ENCODE data around the gene LUC7L3.
"Not testable (repeated sequence)": the region's sequence is repeated elsewhere in the genome, so short reads cannot be mapped to it uniquely, and the experiment has no call there.

LUC7L3 gene

DNA sequence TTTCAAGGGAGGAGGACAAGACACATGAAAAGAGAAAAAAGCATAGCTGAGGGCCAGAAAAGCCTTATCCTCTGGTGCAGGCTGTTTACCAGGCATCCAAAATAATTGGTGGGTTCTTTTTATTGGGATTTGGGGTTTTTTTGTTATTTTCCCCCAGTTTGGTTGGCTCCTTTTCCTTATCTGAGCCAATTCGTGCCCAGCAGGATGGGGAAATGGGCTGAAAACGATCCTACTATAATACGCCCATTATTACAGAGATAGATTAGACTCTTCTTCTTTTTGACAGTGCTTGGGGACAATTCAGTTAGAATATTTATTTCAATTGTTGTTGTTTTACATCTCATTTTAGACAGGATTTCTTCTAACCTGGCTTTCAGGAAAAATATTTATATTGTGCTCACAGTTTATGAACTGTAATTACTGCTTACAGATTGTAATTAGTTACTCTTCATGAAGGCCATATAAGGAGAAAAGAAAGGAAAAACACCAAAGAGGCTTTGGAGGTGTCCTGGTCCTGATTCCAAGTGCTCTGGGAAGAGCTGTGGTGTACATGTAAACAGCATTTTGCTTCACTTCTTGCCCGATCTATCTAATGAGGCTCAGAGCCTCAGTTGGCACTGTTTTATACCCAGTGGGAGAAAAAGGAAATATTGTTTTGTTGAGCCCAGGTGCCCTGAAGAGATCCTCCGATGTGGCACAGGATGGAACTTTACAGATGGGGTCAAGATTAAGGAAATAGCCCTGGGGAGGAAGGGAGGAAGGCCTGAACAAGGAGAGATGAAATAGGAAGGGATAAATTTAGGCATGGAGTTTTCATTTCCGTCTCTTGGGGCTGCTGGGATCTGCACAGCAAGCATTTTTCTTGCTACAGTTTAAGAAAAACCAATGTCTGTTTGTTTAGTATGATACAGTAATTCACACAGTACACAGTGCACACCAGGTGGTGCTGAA, 11.1 kb upstream of the LUC7L3 start:
- no peak for DNase-seq (ENCODE audit: low read depth)

DNA sequence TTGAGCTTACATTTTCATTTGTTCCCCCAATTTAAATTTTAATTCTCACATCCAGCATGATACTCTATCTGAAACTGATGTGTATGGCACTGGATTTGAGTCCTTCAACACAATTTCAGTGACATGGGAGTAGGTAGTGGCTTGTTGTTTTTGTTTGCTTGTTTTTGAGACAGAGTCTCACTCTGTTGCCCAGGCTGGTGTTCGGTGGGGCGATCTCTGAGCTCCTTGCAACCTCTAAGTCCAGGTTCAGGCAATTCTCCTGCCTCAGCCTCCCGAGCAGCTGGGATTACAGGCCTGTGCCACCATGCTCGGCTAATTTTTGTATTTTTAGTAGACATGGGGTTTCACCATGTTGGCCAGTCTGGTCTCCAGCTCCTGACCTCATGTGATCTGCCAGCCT, 10.3 kb upstream of the LUC7L3 start:
- DNase-seq (ENCODE audit: low read depth), result not testable (repeated sequence)

- DNase-seq (ENCODE audit: low read depth), result no peak
Measured at GRCh38 chr17:50710025-50710424, 9.4 kb upstream of the LUC7L3 start.

GRCh38 chr17:50710650-50711049, 8.8 kb upstream of the LUC7L3 start:
- no peak for DNase-seq (ENCODE audit: low read depth)

- no peak for DNase-seq (ENCODE audit: low read depth)
Measured at GRCh38 chr17:50712641-50713040, 6.8 kb upstream of the LUC7L3 start.

GRCh38 chr17:50715471-50715870, 3.9 kb upstream of the LUC7L3 start:
- DNase-seq (ENCODE audit: low read depth), result peak; percentile 92

DNA sequence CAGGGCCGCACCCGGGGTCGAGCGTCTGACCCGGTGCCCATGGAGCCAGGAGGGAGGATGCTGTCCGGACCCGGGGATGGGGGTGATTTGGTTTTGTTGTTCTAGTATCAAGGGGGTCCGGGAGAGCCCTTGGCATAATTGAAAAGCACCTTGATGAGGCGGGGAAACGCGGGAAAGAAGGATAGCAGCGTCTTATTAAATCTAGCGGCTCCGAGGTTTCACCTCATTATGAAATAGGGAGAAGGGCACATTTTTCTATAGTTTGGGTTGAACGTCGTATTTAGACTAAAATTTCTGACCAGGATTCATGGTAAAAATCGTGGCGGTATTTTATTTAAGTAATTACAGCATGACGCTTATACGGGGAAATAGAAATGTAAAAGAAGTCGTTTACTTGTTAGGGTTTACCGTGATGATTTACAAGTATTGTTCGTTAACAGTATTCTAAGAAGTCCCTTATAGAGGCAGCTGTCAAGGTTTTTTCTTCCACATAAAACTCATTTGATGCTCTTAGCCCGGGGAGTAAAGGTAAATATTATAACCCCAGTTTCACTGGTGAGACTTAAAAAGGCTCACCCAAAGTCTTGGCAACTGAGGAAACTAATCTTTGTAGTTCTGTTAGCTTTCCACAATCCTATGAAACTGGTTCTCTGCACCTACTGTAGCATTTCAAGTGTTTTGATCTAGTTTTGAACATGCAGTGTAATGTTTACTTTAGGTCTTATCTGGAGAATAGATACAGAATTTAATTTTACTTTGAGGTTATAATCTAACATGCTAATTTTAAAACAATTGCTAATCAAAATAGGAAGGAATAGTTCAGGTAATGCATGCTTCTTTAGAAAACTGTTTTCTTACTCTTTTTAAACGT, 756 bp downstream of the LUC7L3 start:
- DNase-seq (ENCODE audit: low read depth), result no peak

GRCh38 chr17:50721194-50722010, 2.0 kb downstream of the LUC7L3 start:
- peak; percentile 9 for DNase-seq (ENCODE audit: low read depth)

DNA sequence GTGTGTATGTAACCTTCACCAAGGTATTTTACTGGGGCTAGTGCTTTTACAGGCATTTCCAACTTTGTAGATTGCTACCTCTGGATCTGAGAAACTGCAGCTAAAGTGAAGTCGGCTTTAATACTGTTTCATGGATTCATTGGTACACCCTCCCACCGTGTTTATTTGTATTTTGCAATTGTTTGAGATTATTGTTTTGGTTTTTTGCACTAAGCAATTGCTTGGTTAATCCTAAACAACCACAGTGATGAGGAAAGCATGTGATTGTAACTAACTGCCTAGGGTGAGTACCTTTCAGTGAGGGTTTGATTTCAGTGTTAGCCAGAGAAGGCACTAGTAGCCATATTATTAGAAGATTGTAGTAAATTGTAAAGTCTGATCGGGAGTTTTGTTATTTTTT, 3.3 kb downstream of the LUC7L3 start:
- DNase-seq (ENCODE audit: low read depth), result peak; percentile 35

DNA sequence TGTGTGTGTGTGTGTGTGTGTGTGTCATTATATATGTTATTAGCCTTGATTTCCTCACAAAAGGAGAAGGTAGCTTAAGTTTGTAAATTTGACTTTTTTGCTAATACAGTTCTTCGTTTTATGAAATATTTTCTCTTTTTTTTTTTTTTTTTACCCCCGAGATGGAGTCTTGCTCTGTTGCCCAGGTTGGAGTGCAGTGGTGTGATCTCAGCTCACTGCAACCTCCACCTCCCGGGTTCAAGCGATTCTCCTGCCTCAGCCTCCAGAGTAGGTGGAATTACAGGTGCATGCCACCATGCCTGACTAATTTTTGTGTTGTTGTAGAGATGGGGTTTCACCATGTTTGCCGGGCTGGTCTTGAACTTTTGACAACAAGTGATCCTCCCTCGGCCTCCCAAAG, 5.2 kb downstream of the LUC7L3 start:
- DNase-seq (ENCODE audit: low read depth), result not testable (repeated sequence)

- DNase-seq (ENCODE audit: low read depth), result no peak
Measured at GRCh38 chr17:50725769-50726655, 6.6 kb downstream of the LUC7L3 start.

DNA sequence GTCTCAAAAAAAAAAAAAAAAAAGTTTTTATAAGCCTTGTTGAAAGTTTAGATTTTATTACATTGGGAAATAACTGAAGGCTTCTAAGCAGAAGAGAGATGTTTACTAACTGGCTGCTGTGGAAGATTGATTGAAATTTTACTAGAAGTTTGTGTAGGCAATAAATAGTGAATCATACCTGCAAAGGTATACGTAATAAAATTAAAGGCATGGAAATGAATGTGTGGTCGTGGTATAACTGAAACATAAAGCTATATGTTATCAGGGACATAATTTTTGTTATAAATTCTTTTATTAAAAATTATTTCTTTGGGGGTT, 8.7 kb downstream of the LUC7L3 start:
- DNase-seq (ENCODE audit: low read depth), result no peak

GRCh38 chr17:50728881-50729765, 9.7 kb downstream of the LUC7L3 start:
- no peak for DNase-seq (ENCODE audit: low read depth)

DNA sequence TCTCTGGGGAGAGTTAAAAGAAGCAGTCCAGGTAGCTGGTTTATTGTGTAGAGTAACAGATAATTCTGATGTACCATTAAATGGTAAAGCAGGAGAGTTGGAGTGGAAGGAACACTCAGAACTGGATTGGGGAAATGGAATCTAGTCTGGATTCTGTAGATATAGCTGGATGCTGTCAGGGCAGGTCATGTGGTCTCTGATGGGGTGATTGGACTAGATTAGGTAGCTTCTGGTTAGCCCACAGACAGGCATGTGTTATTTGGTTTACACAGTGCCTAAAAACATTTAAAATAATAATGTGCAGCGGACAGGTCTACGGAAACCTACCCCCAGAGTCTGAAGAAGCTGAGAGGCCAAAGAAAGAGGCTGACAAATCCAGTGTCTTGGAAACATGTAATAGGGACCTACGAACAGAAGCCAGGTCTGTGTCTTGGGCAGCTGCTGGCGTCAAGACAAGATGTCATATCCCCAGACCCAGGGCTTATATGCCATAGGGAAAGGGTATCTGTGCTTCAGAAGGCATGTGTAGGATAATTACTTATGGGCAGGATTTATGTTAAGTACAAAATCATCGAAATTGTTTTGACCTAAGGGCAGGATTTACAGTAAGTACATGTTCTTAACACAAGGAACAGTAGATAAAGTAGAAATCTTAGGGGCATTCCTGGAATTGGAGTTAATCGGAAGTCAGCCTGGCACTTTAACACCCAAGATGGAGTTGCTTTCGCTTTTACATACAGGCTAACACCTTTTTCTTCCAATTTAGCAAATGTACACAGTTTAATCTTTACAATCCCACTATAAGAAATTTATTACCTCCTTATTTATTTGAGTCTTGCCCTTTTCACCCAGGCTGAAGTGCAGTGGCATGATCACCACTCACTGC, 12.4 kb downstream of the LUC7L3 start:
- DNase-seq (ENCODE audit: low read depth), result peak; percentile 35

GRCh38 chr17:50735287-50735686, 15.9 kb downstream of the LUC7L3 start:
- no peak for DNase-seq (ENCODE audit: low read depth)

GRCh38 chr17:50737118-50737698, 17.8 kb downstream of the LUC7L3 start:
- DNase-seq (ENCODE audit: low read depth), result peak; percentile 70

DNA sequence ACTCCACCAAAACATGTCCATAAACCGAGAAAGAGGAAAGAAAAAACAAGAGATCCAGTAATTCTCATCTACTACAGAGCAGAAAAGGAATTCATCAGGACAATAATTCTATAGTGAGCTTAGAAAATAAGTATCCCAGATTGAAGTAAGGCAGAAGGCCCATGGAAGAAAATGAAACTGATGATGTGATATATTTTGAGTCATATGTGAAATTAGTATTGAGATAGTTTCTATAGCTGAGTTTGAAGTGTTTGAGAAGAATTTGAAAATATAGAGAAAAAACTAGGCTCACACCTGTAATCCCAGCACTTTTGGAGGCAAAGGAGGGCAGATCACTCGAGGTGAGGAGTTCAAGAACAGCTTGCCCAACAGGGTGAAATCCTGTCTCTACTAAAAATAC, 19.7 kb downstream of the LUC7L3 start:
- DNase-seq (ENCODE audit: low read depth), result no peak

GRCh38 chr17:50745631-50746030, 26.2 kb downstream of the LUC7L3 start:
- DNase-seq (ENCODE audit: low read depth), result no peak

- DNase-seq (ENCODE audit: low read depth), result no peak
Measured at GRCh38 chr17:50749245-50749644, 29.8 kb downstream of the LUC7L3 start.
